Hippocampal formation (tissue), 2 donors: ENCODE results near the gene HUWE1.
"Not testable (repeated sequence)": the region's sequence is repeated elsewhere in the genome, so short reads cannot be mapped to it uniquely, and the experiment has no call there.

Source experiments
- DNase-seq, 2 donors: peaks; one replicate each; lab custom pipeline; 2025; lab: John Stamatoyannopoulos, UW

HUWE1 gene, protein sequence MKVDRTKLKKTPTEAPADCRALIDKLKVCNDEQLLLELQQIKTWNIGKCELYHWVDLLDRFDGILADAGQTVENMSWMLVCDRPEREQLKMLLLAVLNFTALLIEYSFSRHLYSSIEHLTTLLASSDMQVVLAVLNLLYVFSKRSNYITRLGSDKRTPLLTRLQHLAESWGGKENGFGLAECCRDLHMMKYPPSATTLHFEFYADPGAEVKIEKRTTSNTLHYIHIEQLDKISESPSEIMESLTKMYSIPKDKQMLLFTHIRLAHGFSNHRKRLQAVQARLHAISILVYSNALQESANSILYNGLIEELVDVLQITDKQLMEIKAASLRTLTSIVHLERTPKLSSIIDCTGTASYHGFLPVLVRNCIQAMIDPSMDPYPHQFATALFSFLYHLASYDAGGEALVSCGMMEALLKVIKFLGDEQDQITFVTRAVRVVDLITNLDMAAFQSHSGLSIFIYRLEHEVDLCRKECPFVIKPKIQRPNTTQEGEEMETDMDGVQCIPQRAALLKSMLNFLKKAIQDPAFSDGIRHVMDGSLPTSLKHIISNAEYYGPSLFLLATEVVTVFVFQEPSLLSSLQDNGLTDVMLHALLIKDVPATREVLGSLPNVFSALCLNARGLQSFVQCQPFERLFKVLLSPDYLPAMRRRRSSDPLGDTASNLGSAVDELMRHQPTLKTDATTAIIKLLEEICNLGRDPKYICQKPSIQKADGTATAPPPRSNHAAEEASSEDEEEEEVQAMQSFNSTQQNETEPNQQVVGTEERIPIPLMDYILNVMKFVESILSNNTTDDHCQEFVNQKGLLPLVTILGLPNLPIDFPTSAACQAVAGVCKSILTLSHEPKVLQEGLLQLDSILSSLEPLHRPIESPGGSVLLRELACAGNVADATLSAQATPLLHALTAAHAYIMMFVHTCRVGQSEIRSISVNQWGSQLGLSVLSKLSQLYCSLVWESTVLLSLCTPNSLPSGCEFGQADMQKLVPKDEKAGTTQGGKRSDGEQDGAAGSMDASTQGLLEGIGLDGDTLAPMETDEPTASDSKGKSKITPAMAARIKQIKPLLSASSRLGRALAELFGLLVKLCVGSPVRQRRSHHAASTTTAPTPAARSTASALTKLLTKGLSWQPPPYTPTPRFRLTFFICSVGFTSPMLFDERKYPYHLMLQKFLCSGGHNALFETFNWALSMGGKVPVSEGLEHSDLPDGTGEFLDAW (N-terminal part only)

GRCh38 chrX:53686151-53686885 is at the start of gene HUWE1:
Gene HUWE1 (minus strand): TSS chrX:53686719. CDS start chrX:53654107, 32,612 bp downstream.
- DNase-seq = peak; percentile 56 to 67

DNA sequence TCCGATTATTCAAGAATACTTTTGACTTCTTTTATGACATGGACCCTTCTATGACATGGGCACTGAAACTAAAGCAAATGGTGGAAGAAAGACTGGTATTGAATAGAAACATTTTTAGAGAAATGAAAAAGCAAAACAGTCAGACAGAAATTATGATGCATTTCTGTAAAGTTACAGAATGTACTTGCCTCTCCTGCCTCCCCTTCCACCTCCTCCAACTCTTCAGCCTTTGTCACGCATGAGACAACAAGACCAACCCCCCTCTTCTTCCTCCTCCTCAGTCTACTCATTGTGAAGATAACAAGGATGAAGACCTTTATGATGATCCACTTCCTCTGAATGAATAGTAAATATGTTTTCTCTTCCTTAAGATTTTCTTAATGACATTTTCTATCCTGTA is 46.3 kb upstream of the HUWE1 start:
- no peak for DNase-seq

DNA sequence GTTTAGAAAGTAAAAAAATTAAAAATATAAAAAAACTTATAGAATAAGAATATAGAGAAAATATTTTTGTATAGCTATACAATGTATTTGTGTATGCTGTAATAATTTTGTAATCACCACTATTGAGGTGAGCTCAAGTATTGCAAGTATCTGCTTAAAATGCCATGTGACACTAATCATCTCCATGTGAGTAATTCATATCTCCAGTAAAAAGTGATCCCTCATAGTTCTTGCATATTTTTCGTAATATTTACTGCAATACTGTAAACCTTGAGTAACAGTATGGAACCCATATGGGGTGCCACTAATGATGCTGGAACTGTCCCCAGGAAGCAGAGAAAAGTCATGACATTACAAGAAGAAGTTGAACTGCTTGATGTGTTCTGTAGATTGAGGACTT is 43.2 kb upstream of the HUWE1 start:
- DNase-seq = no peak

DNA sequence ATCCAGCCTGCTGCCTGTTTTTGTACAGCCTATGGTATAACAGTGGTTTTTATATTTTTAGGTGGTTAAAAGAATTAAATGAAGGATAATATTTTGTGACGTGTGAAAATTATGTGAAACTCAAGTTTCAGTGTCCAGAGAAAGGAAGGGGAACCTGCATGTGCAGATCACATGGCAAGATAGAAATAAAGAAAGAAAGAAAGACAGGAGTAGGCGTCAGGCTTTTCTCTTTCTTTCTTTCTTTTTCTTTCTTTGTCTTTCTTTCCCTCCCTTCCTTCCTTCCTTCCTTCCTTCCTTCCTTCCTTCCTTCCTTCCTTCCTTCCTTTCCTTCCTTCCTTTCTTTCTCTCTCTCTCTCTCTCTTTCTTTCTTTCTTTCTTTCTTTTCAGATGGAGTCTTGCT is 42.0 kb upstream of the HUWE1 start:
- no peak for DNase-seq

DNA sequence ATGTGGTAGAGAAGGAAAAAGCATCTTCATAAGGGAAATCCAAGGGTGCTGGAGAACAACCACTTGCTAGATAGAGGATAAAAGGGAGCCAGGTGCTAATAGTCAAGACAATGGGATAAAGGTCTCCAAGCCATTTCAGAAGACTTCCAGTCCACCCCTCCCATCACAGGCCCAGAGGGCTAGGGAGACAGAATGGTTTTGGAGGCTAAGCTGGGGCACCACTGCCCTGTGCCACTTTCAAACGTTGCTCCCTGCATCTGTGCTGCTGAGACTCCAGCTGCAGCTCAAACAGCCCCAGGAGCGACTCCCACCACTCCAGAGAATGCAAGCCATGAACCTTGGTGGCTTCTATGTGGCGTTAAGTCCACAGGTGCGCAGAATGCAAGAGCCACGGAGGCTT is 38.4 kb upstream of the HUWE1 start:
- no peak for DNase-seq

- DNase-seq = no peak
These were observed 36.9 kb upstream of the HUWE1 start for GRCh38 chrX:53723381-53723780.

DNA sequence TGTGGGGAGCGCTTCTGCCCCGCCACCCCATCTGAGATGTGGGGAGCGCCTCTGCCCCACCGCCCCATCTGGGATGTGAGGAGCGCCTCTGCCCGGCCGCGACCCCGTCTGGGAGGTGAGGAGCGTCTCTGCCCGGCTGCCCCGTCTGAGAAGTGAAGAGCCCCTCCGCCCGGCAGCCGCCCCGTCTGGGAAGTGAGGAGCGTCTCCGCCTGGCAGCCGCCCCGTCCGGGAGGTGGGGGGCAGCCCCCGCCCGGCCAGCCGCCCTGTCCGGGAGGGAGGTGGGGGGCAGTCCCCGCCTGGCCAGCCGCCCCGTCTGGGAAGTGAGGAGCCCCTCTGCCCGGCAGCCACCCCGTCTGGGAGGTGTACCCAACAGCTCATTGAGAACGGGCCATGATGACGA is 35.1 kb upstream of the HUWE1 start:
- not testable (repeated sequence) for DNase-seq

DNA sequence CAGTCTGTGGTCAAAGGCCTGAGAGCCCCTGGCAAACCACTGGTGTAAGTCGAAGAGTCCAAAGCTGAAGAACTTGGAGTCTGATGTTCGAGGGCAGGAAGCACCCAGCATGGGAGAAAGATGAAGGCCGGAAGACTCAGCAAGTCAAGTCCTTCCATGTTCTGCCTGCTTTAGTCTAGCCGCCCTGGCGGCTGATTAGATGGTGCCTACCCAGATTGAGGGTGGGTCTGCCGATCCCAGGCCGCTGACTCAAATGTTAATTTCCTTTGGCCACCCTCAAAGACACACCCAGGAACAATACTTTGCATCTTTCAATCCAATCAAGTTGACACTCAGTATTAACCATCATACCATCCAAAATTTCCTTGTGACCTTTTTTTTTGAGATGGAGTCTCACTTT is 33.1 kb upstream of the HUWE1 start:
- not testable (repeated sequence) for DNase-seq

GRCh38 chrX:53718073-53718472 is 31.6 kb upstream of the HUWE1 start:
- no peak for DNase-seq

DNA sequence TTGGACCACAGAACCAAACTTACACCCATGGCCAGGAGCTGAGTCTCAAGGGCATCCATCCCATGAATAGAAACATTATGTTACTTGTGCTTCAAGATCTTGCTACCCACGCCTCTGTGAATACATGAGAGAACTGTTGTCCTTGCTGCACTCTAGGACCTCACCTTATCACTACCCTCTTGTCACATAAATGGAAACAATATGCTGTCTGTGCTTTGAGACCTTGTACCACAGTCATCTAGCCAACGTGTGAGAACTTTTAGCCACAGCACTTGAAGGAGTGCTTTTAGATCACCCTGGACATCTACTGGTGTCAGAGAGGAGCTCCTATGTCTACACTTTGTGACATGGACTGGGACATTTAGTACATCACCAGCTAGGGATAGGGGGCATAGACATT is 30.7 kb upstream of the HUWE1 start:
- DNase-seq = no peak

GRCh38 chrX:53716328-53717088 is 30.0 kb upstream of the HUWE1 start:
- no peak for DNase-seq

GRCh38 chrX:53715346-53715924 is 28.9 kb upstream of the HUWE1 start:
- DNase-seq = no peak

- no peak for DNase-seq
These were observed 28.2 kb upstream of the HUWE1 start for GRCh38 chrX:53714580-53715345.

DNA sequence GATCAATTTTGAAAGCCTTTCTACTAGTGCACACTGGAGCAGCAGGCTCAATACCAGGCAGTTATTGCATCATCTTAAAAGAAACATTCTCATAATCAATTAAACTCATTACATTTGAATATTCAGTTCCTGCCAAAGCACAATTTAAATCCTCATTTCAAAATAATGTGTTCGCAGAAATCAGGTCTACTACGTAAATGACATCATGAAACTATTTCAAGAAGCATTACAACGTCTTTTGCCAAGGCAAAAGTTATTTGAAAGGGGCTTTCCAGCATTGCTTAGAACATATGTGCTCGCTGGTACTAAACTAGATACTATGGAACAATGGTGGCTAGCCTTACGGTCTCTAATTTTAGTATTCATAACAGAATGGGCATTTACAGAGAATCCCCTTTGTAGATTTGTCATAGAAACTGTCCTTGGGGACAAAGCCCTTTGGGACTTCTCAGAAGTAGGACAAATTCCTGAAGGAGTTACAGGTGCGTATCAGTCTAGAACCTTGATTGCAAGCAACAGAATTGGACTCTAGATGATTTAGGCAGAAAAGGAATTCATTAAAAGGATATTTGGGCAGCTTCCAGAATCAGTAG is 27.6 kb upstream of the HUWE1 start:
- no peak for DNase-seq

GRCh38 chrX:53711436-53711835 is 24.9 kb upstream of the HUWE1 start:
- DNase-seq = no peak

- no peak for DNase-seq
These were observed 18.3 kb upstream of the HUWE1 start for GRCh38 chrX:53704854-53705253.

DNA sequence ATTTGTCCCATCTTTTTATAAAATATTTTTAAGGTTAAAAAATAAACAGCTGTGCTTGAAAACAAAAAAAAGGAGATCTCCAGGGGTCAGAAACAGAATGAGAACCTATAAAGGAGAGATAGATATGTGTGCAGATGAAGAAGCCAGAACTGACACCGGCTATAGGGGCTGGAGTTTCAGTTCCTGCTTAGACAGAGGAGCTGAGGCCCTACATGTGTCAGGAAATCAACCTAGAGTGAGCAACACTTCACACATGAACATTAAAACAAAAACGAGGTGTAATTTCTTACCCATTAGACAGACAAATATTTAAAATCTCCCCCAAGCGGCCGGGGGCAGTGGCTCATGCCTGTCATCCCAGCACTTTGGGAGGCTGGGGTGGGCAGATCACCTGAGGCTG is 17.8 kb upstream of the HUWE1 start:
- DNase-seq = no peak

GRCh38 chrX:53695946-53696549 is 9.5 kb upstream of the HUWE1 start:
- no peak for DNase-seq

GRCh38 chrX:53694642-53695041 is 8.1 kb upstream of the HUWE1 start:
- DNase-seq = no peak
